Measurements from ENCODE around the gene ALPI.

The ALPI gene

GRCh38 chr2:232503809-232504323, 47.9 kb downstream of the ALPI start:
- no peak overlapping the region for H3K4me3 ChIP-seq (ENCODE audit: low read depth, low read length)
- no peak for TF ChIP-seq CTCF (IDR thresholded peaks at IDR 0.05; ENCODE audit: insufficient read depth, low read depth, low read length, missing control alignments)
- no peak for DNase-seq (ENCODE audit: low read depth)

- no peak for DNase-seq (ENCODE audit: low read depth)
- no peak overlapping the region for H3K4me3 ChIP-seq (ENCODE audit: low read depth, low read length)
- no peak for TF ChIP-seq CTCF (IDR thresholded peaks at IDR 0.05; ENCODE audit: insufficient read depth, low read depth, low read length, missing control alignments)
Measured at GRCh38 chr2:232504438-232504837, 48.5 kb downstream of the ALPI start.

- no peak overlapping the region for H3K4me3 ChIP-seq (ENCODE audit: low read depth, low read length)
- no peak for DNase-seq (ENCODE audit: low read depth)
- no peak for TF ChIP-seq CTCF (IDR thresholded peaks at IDR 0.05; ENCODE audit: insufficient read depth, low read depth, low read length, missing control alignments)
Measured at GRCh38 chr2:232505856-232506255, 49.9 kb downstream of the ALPI start.

- H3K4me3 ChIP-seq (ENCODE audit: low read depth, low read length), result no peak overlapping the region
- no peak for TF ChIP-seq CTCF (IDR thresholded peaks at IDR 0.05; ENCODE audit: insufficient read depth, low read depth, low read length, missing control alignments)
- no peak for DNase-seq (ENCODE audit: low read depth)
Measured at GRCh38 chr2:232506709-232507108, 50.8 kb downstream of the ALPI start.

GRCh38 chr2:232508251-232508650, 52.3 kb downstream of the ALPI start:
- no peak for TF ChIP-seq CTCF (IDR thresholded peaks at IDR 0.05; ENCODE audit: insufficient read depth, low read depth, low read length, missing control alignments)
- H3K4me3 ChIP-seq (ENCODE audit: low read depth, low read length), result no peak overlapping the region
- DNase-seq (ENCODE audit: low read depth), result no peak
